HG02970 (cell line): ENCODE measurements around the gene C11orf42.
A peak's percentile ranks its signal among the peaks of the same experiment; 100 is the strongest.

Experiments
- ATAC-seq: cut with Tn5 transposase; IDR thresholded peaks from one replicate; pipeline ENCODE4 v1.9.1; 2021; ENCODE audit warnings: mild to moderate bottlenecking, moderate library complexity, moderate number of reproducible peaks; ENCODE audit not compliant: unreplicated experiment, low FRiP score

The C11orf42 gene

DNA sequence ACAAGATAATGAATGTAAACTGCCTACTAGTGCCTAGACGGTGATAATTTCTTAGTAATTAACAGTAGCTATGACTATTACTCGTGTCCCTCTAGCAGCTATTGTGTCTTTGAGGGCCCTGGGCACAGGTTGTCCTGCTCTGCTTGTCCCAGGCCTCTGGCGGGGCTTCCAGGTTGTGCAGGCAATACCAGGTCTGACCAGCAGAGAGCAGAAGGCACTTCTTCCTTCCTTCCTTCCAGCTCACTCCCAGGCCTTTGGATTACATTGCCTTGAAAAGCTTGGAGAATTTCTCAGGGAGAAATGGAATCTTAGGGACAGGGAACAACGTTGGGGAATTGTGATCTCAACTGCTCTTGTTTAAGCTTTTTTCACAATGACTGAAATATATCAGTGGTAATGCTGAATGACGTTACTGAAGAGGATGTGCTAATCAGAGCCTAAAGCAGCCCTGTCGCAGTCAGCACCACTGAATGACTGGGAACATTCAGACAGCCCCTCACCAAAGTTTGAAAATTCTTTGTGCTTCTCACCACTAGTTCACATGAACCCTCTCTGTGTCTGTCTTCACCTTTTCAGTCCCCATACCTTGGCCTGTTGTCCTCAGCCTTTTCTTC is 45.9 kb downstream of the C11orf42 start:
- no peak for ATAC-seq

DNA sequence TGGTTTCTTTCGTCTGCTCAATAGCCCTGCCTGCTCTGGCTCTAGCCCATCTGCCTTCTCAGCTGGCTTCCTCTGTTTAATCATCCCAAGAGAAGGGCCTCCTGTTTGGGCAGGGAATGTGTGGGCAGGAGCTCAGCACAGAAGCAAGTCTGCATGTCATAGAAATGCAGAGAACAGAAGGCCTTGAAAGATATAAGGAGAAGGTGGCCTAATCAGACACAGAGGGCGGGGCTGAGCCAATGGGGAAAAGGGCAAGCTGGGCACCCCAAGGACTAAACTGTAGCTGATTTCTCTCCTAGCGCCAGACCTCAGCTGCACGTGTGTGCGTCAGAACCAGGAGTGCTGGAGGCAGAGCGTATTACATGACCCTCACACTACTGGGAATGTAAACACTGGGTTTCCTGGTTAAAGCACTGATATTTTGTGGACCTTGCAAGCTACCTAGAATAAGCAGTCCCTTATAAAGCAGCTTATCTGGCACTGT is 46.7 kb downstream of the C11orf42 start:
- ATAC-seq: no peak

DNA sequence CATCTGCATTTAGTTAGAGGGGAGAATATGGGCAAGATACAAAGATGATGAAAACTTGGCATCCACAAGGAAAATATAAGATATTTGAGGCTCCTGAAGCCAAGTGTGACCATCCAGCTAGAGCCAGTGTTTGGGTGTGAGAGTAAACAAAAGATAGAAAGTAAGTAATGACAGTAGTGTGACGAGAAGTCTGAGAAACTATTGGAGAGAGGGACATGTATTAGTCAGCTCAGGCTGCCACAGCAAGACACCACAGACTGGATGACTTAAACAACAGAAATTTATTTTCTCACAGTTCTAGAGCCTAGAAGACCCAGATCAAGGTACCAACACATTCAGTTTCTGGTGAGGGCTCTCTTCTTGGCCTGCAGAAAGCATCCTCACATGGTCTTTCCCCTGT is 47.8 kb downstream of the C11orf42 start:
- peak; percentile 48 for ATAC-seq

DNA sequence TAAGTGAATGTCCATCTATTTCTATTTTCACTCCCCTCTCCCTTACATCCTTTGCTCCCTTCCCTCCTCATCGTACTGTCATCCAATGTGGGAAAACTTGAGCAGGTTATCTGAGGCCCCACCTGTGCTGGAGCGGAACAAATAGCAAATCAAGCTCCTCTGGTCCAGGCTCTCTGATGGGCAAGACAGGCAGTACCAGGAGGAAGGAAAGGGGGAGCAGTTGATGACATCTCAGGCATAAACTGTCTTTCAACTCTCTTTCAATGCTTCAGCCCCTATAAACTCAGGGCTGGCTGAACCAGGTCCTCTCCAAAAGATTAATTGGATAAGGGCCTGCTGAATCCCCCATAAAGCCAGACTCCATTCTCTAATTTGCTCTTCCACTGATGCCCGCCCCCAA is 52.8 kb downstream of the C11orf42 start:
- no peak for ATAC-seq

DNA sequence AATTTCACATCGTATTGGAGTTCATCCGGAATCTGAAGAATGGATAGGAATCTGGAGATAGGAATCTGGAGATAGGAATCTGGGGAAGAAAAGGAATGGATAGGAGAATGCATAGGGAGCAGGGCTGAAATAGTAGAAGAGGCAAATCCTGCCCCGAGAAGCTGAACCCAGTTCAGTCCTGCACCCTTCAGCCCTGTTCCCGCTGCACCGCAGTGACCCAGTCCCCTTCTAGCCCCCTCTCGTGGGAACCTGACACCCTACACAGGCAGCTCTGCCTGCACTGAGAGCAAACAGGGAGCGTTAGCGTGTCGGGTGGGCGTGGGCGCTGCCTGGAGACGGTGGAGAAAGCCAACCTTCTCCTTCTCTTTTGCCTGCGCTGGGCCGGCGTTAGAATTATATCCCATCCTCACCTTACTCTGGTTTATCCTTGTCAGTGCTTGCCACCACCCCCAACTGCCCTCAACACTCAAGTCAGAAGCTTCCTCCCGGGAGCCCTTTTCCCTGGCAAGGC is 53.3 kb downstream of the C11orf42 start:
- ATAC-seq: no peak

DNA sequence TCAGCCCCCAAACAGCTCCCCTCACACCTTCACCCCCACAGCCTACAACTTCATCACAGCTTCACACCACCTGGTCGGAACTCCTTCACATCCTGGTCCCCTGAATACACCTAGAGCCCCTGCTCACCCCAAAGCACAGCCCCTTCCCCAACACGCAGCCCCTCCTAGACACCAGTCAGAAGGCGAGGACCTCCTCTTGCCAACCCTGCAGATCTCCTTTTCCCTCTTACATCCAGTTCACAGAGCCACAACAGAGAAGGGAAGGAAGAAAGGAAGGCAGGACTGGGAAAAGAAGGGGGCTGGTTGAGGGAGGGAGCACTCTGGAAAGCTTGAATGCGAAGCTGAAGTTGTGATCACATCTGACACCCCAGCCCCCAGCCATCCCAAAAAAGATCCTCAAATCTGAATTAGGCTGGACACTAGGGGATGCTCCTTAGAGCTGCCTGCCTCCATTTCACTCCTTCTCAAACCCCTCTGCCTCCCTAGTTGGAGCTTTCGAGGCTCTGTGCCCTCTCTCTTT is 54.9 kb downstream of the C11orf42 start:
- ATAC-seq: no peak
